Lung (tissue), 12 donors: Measurements from ENCODE around the gene SLC14A1. TPM values are rescaled to one million over a fixed set of nuclear protein-coding genes. Genes with fewer than 3 reads are reported as not detected.

Experiments
- ATAC-seq: fragments of 200-7000 bp; cut with Tn5 transposase; one replicate; pipeline ENCODE4 v1.9.1; 2020; ENCODE audit warnings: moderate number of reproducible peaks; ENCODE audit not compliant: insufficient read depth, low FRiP score
- DNase-seq, 3 donors: peaks; one replicate each; pipeline ENCODE4 v3.0.0-alpha.2; 2013 to 2017
- H3K27ac ChIP-seq, 2 donors: one replicate each; pipeline ENCODE4 v1.5.1; 2013; ENCODE audit warnings: mild to moderate bottlenecking in 2 of 2, moderate library complexity in 2 of 2, control low read depth in 1 of 2, inconsistent platforms in 1 of 2, low read depth in 1 of 2, low read length in 1 of 2
- H3K27me3 ChIP-seq, 3 donors: one replicate each; pipeline ENCODE4 v1.5.1; 2013; ENCODE audit warnings: low read length in 2 of 3; ENCODE audit not compliant: control insufficient read depth in 3 of 3, insufficient read depth in 3 of 3
- H3K36me3 ChIP-seq, 4 donors: one replicate each; pipeline ENCODE4 v1.5.1; 2013; ENCODE audit warnings: low read length in 4 of 4, mild to moderate bottlenecking in 1 of 4, moderate library complexity in 1 of 4; ENCODE audit not compliant: control insufficient read depth in 4 of 4, insufficient read depth in 4 of 4
- H3K4me1 ChIP-seq, 5 donors: one replicate each; pipeline ENCODE4 v1.5.1; 2013; ENCODE audit warnings: low read length in 5 of 5, mild to moderate bottlenecking in 2 of 5, moderate library complexity in 1 of 5; ENCODE audit not compliant: control insufficient read depth in 5 of 5, insufficient read depth in 5 of 5
- H3K4me3 ChIP-seq: one replicate; pipeline ENCODE4 v1.5.1; 2013; ENCODE audit warnings: mild to moderate bottlenecking, control low read depth, moderate library complexity
- H3K9ac ChIP-seq, 2 donors: one replicate each; pipeline ENCODE4 v1.5.1; 2013; ENCODE audit warnings: low read length in 2 of 2, control low read depth in 1 of 2; ENCODE audit not compliant: insufficient read depth in 1 of 2
- H3K9me3 ChIP-seq, 4 donors: one replicate each; pipeline ENCODE4 v1.5.1; 2013; ENCODE audit warnings: low read length in 3 of 4, mild to moderate bottlenecking in 1 of 4, moderate library complexity in 1 of 4; ENCODE audit not compliant: control insufficient read depth in 4 of 4, insufficient read depth in 3 of 4
- WGBS, 2 donors: extraction: QIAGEN DNeasy Blood & Tissue Kit; methylation state at CpG; one replicate each; pipeline ENCODE4 v1.1.7; 2013; 5-methylcytosine and 5-hydroxymethylcytosine counted together
- polyA plus RNA-seq, 2 donors: library from polyadenylated mRNA; stranded (reverse); fragments of 200-250 nt; gene quantifications; one replicate each; pipeline ENCODE4 v1.2.1, GENCODE V29; 2013
- total RNA-seq, 2 donors: library from RNA; depleted of rRNA in 1 of 2; stranded (reverse); fragments of >200 nt in 1 of 2; gene quantifications; one replicate each; pipeline ENCODE4 v1.2.1, GENCODE V29; 2014 to 2021
- TF ChIP-seq, protein P1 (sequence below): IDR thresholded peaks from 2 replicates; pipeline ENCODE4 v1.5.1; 2012; ENCODE audit warnings: mild to moderate bottlenecking; ENCODE audit errors: control extremely low read depth, extremely low read depth
- donor health status: control.
- donor health status: control.
- donor health status: Bipolar disorder and iron deficiency.
- donor health status: healthy.
- donor health status: DM: yes; HTN: yes; CAD: no.

The SLC14A1 gene
- total and polyA plus RNA-seq, 4 donors: 0.31 to 10.5 (median 1.0) TPM

DNA sequence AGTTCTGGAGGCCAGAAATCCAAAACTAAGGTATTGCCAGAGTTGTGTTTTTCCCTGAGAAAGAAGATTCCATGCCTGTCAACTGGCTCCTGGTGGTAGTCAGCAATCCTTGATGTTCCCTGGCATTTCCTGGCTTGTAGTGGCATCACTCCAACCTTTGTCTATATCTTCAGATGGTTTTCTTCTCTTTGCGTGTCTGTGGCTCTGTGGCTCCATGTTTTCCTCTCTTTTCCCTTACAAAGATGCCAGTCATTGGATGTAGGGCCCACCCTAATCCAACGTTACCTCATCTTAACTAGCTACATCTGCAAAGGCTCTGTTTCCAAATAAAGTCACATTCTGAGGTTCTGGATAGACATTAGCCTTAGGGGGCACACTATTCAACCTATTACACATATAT lies 41.8 kb downstream of the SLC14A1 start:
- 58 to 78% methylated on average over 2 of the region's 2 CpGs for WGBS, 2 donors
- no peak for DNase-seq
- Histone ChIP-seq H3K27me3 (peaks cover 0 to 14% (median 0%) of the 10 kb centered on the region in 3 donors), H3K9ac (no peak overlapping the region), H3K4me3 (no peak overlapping the region), H3K9me3 (peaks cover 0 to 2% (median 0%) of the 10 kb centered on the region in 4 donors), H3K27ac (no peak overlapping the region), H3K36me3 (no peaks in the 10 kb centered on the region), H3K4me1 (peaks cover 0 to 1% (median 0%) of the 10 kb centered on the region in 5 donors)
- ATAC-seq: no peak
- TF ChIP-seq, protein P1, sequence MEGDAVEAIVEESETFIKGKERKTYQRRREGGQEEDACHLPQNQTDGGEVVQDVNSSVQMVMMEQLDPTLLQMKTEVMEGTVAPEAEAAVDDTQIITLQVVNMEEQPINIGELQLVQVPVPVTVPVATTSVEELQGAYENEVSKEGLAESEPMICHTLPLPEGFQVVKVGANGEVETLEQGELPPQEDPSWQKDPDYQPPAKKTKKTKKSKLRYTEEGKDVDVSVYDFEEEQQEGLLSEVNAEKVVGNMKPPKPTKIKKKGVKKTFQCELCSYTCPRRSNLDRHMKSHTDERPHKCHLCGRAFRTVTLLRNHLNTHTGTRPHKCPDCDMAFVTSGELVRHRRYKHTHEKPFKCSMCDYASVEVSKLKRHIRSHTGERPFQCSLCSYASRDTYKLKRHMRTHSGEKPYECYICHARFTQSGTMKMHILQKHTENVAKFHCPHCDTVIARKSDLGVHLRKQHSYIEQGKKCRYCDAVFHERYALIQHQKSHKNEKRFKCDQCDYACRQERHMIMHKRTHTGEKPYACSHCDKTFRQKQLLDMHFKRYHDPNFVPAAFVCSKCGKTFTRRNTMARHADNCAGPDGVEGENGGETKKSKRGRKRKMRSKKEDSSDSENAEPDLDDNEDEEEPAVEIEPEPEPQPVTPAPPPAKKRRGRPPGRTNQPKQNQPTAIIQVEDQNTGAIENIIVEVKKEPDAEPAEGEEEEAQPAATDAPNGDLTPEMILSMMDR: no peak

DNA sequence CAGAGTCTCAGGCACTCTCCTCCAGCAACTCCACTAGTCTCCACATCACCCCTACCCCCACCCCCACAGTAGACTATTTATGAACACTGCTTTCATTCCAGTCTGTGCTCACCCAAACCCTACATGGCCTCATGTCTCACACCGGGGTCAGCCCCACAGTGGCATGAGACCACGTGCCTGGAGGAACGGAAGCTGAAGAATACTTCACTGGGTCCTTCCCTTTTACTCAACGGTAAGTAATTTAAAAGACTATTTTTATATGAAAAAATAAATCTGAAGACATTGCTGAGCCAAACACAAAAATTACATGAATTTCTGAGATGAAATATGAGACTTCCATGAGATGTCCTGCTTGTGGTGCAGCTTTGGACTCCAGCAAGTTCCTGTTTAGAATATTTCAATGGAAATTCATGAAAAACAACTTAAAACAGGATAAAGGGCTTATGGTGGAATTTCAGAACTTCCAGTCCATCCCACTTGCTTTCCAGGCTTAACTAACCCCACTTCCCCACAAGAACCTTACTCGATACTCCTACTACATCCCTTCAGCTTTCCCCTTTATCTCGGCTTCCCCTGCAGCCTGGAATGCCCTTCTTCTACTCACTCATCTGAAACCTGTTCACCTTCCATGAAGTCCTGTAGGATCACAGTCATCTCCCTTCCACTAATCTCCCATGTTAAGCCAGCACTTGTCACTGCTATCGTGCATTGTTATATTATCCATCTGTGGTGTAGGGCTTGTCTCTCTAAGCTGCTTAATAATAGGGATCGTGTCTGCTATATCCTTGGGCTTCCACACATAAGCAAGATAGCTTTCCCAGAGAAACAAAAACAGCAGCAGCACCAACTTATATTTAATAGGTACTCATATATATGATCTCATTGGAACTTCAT lies 47.9 kb downstream of the SLC14A1 start:
- DNase-seq (no peak), ATAC-seq (no peak)
- H3K27me3 ChIP-seq: peaks cover 0 to 22% (median 20%) of the 10 kb centered on the region in 3 donors
- H3K4me1 ChIP-seq: peaks cover 0 to 5% (median 0%) of the 10 kb centered on the region in 5 donors
- H3K27ac ChIP-seq: no peak overlapping the region
- no peak overlapping the region for H3K4me3 ChIP-seq
- TF ChIP-seq, protein P1: no peak
- H3K36me3 ChIP-seq: no peaks in the 10 kb centered on the region
- H3K9me3 ChIP-seq: peaks cover 0 to 2% (median 1%) of the 10 kb centered on the region in 4 donors
- H3K9ac ChIP-seq: no peak overlapping the region
- 86 to 92% methylated on average over 8 of the region's 8 CpGs for WGBS, 2 donors

DNA sequence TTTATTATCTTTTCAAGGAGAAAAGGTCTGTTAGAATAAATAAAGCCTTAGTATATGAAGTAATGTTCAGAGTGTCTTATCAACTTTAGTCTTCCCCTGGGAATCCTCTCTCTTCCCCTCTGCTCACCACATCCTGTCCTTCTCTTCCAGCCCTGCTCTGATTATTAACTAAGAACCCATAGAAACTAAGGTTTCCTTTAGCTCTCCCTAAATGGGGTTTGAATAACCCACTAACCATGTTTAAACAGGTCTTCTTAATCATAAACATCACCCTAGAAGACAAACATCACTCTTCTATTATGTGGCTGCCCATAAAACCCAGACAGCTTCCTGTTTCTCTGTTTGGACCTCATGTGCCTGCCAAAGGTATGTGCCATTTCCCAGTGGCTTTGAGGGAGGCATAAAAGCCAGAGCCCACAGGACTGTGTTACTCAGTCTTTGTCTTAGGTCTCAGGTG lies 50.1 kb downstream of the SLC14A1 start:
- H3K4me3 ChIP-seq: no peak overlapping the region
- H3K9me3 ChIP-seq: peaks cover 0 to 2% (median 1%) of the 10 kb centered on the region in 4 donors
- peaks cover 0 to 20% (median 18%) of the 10 kb centered on the region in 3 donors for H3K27me3 ChIP-seq
- no peak overlapping the region for H3K27ac ChIP-seq
- DNase-seq (no peak), ATAC-seq (no peak)
- peaks cover 0 to 5% (median 0%) of the 10 kb centered on the region in 5 donors for H3K4me1 ChIP-seq
- no peak overlapping the region for H3K9ac ChIP-seq
- TF ChIP-seq, protein P1: no peak
- no peaks in the 10 kb centered on the region for H3K36me3 ChIP-seq
